Measurements from ENCODE around the gene SEMA7A. TPM values are rescaled to one million over a fixed set of nuclear protein-coding genes. Genes with fewer than 3 reads are reported as not detected.

Gene SEMA7A
- total and polyA plus RNA-seq, 9 donors: 3.2 to 98.6 (median 9.0) TPM

GRCh38 chr15:74376226-74376625, 57.5 kb downstream of the SEMA7A start:
- peaks cover 3% of the 10 kb centered on the region for H3K4me1 ChIP-seq (ENCODE audit: insufficient read depth)
- TF ChIP-seq CTCF (IDR thresholded peaks at IDR 0.05): no peak
- TF ChIP-seq EP300 (IDR thresholded peaks at IDR 0.05): no peak
- no peak for TF ChIP-seq POLR2A (IDR thresholded peaks at IDR 0.05)
- peak in 1 of 5 donors; percentile 19 for DNase-seq
- intact Hi-C loops (cut with DNase I): loop anchor here in 2 of 4 donors (10.0 kb wide), 2 partner anchors 259 to 389 kb away; no protein-coding TSS in a partner anchor
- H3K27ac ChIP-seq: no peak overlapping the region
- H3K36me3 ChIP-seq: no peaks in the 10 kb centered on the region
- no peaks in the 10 kb centered on the region for H3K9me3 ChIP-seq
- WGBS, 3 donors: 58 to 88% (median 78%) methylated on average over 1 of the region's 1 CpG
- no peaks in the 10 kb centered on the region for H3K27me3 ChIP-seq
- no peak overlapping the region for H3K4me3 ChIP-seq

GRCh38 chr15:74375303-74375693, 58.5 kb downstream of the SEMA7A start:
- 10 to 14% (median 14%) methylated on average over 9 of the region's 9 CpGs for WGBS, 3 donors
- H3K9me3 ChIP-seq: no peaks in the 10 kb centered on the region
- no peak overlapping the region for H3K4me3 ChIP-seq
- H3K4me1 ChIP-seq (ENCODE audit: insufficient read depth): peaks cover 3% of the 10 kb centered on the region
- intact Hi-C loops (cut with DNase I): loop anchor here in 2 of 4 donors (2.0 to 10.0 kb wide), 3 partner anchors 62 to 390 kb away; no protein-coding TSS in a partner anchor
- H3K27ac ChIP-seq: no peak overlapping the region
- TF ChIP-seq EP300 (IDR thresholded peaks at IDR 0.05): no peak
- peak; percentile 64 to 81 (median 65) for TF ChIP-seq CTCF (IDR thresholded peaks at IDR 0.05)
- H3K36me3 ChIP-seq: no peaks in the 10 kb centered on the region
- peak; percentile 79 to 90 (median 87) for DNase-seq
- no peaks in the 10 kb centered on the region for H3K27me3 ChIP-seq

- Histone ChIP-seq H3K9me3 (no peaks in the 10 kb centered on the region), H3K27ac (no peak overlapping the region), H3K4me3 (peak overlapping the region; percentile 57), H3K27me3 (no peaks in the 10 kb centered on the region), H3K36me3 (no peaks in the 10 kb centered on the region), H3K4me1 (ENCODE audit: insufficient read depth) (peaks cover 3% of the 10 kb centered on the region)
- intact Hi-C loops (cut with DNase I): loop anchor here in 3 of 4 donors (2.0 to 10.0 kb wide), 5 partner anchors 62 to 393 kb away; no protein-coding TSS in a partner anchor
- 23% methylated on average over 11 of the region's 11 CpGs for WGBS, 3 donors
- TF ChIP-seq EP300 (IDR thresholded peaks at IDR 0.05): no peak
- no peak for TF ChIP-seq CTCF (IDR thresholded peaks at IDR 0.05)
- TF ChIP-seq POLR2A (IDR thresholded peaks at IDR 0.05): no peak
- no peak for DNase-seq
These were observed 59.0 kb downstream of the SEMA7A start for GRCh38 chr15:74374648-74375302.

- TF ChIP-seq CTCF (IDR thresholded peaks at IDR 0.05) (peak; percentile 73 to 84 (median 81)), EP300 (IDR thresholded peaks at IDR 0.05) (no peak), POLR2A (IDR thresholded peaks at IDR 0.05) (peak; percentile 26)
- no peaks in the 10 kb centered on the region for H3K27me3 ChIP-seq
- intact Hi-C loops (cut with DNase I): loop anchor here in 3 of 4 donors (2.0 to 10.0 kb wide), 5 partner anchors 63 to 393 kb away; no protein-coding TSS in a partner anchor
- H3K9me3 ChIP-seq: no peaks in the 10 kb centered on the region
- H3K4me3 ChIP-seq: peak overlapping the region; percentile 57
- WGBS, 3 donors: 0% methylated on average over 41 to 62 of the region's 62 CpGs
- peak; percentile 94 to 96 (median 96) for DNase-seq
- H3K36me3 ChIP-seq: no peaks in the 10 kb centered on the region
- H3K27ac ChIP-seq: peak overlapping the region in 1 of 2 donors; percentile 61
- H3K4me1 ChIP-seq (ENCODE audit: insufficient read depth): peaks cover 6% of the 10 kb centered on the region
These were observed 59.8 kb downstream of the SEMA7A start for GRCh38 chr15:74373731-74374647.
